ENCODE results near the gene OR1F1.
"Not testable (repeated sequence)": the region's sequence is repeated elsewhere in the genome, so short reads cannot be mapped to it uniquely, and the experiment has no call there.

The OR1F1 gene

GRCh38 chr16:3152027-3152276, 36.1 kb upstream of the OR1F1 start:
- DNase-seq: no peak

- DNase-seq: peak; percentile 76
Observed at GRCh38 chr16:3152277-3152990, 35.6 kb upstream of the OR1F1 start.

GRCh38 chr16:3152991-3153368, 35.0 kb upstream of the OR1F1 start:
- no peak for DNase-seq

- no peak for DNase-seq
Observed at GRCh38 chr16:3155181-3155580, 32.8 kb upstream of the OR1F1 start.

GRCh38 chr16:3155972-3156371, 32.0 kb upstream of the OR1F1 start:
- no peak for DNase-seq

- peak; percentile 80 for DNase-seq
Observed at GRCh38 chr16:3157229-3158025, 30.6 kb upstream of the OR1F1 start.

- no peak for DNase-seq
Observed at GRCh38 chr16:3158026-3158509, 29.9 kb upstream of the OR1F1 start.

GRCh38 chr16:3158510-3159314, 29.3 kb upstream of the OR1F1 start:
- peak; percentile 80 for DNase-seq

- no peak for DNase-seq
Observed at GRCh38 chr16:3161235-3162018, 26.6 kb upstream of the OR1F1 start.

GRCh38 chr16:3164121-3164991, 23.6 kb upstream of the OR1F1 start:
- DNase-seq: no peak

GRCh38 chr16:3165111-3165822, 22.7 kb upstream of the OR1F1 start:
- DNase-seq: no peak

GRCh38 chr16:3166505-3166886, 21.5 kb upstream of the OR1F1 start:
- DNase-seq: no peak

GRCh38 chr16:3168729-3169128, 19.3 kb upstream of the OR1F1 start:
- DNase-seq: not testable (repeated sequence)

GRCh38 chr16:3170440-3171180, 17.4 kb upstream of the OR1F1 start:
- no peak for DNase-seq

GRCh38 chr16:3171181-3171854, 16.7 kb upstream of the OR1F1 start:
- DNase-seq: no peak

GRCh38 chr16:3171855-3172593, 16.0 kb upstream of the OR1F1 start:
- DNase-seq: no peak

GRCh38 chr16:3173892-3174617, 13.9 kb upstream of the OR1F1 start:
- DNase-seq: peak; percentile 46

- DNase-seq: no peak
Observed at GRCh38 chr16:3174618-3175148, 13.3 kb upstream of the OR1F1 start.
